Renal cortex interstitium (tissue), 15 donors: ENCODE results near the gene LCE1B. TPM values are rescaled to one million over a fixed set of nuclear protein-coding genes. Genes with fewer than 3 reads are reported as not detected.

Experiments
- DNase-seq, 11 donors: peaks; one replicate each; pipeline ENCODE4 v3.0.0-alpha.2; 2013; ENCODE audit warnings: low read depth in 9 of 11, low spot score in 4 of 11; ENCODE audit errors: extremely low read depth in 1 of 11
- long read RNA-seq, 16 experiments: transcript quantifications; one replicate each; lab custom pipeline, GENCODE V29; 2026
- polyA plus RNA-seq, 3 donors: library from polyadenylated mRNA; unstranded; fragments of 120-200 nt; gene quantifications; one replicate each; pipeline ENCODE4 v1.2.1, GENCODE V29; 2013; ENCODE audit not compliant: insufficient read length in 3 of 3

Gene LCE1B, protein sequence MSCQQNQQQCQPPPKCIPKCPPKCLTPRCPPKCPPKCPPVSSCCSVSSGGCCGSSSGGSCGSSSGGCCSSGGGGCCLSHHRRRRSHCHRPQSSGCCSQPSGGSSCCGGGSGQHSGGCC
- polyA plus RNA-seq = not detected
- long read RNA-seq, donor 1 = 0 reads
- long read RNA-seq, donor 2 = 0 reads
- long read RNA-seq, donor 3 = 0 reads
- long read RNA-seq, donor 4 = 0 reads
- long read RNA-seq, donor 5 = 0 reads
- long read RNA-seq, donor 6 = 0 reads
- long read RNA-seq, donor 7 = 0 reads
- long read RNA-seq, donor 8 = 0 reads
- long read RNA-seq, donor 9 = 0 reads
- long read RNA-seq, donor 10 = 0 reads
- long read RNA-seq, donor 11 = 0 reads
- long read RNA-seq, donor 12 = 0 reads
- long read RNA-seq, donor 13 = 0 reads
- long read RNA-seq, donor 14 = 0 reads
- long read RNA-seq, donor 15 = 0 reads
- long read RNA-seq, donor 16 = 0 reads

DNA sequence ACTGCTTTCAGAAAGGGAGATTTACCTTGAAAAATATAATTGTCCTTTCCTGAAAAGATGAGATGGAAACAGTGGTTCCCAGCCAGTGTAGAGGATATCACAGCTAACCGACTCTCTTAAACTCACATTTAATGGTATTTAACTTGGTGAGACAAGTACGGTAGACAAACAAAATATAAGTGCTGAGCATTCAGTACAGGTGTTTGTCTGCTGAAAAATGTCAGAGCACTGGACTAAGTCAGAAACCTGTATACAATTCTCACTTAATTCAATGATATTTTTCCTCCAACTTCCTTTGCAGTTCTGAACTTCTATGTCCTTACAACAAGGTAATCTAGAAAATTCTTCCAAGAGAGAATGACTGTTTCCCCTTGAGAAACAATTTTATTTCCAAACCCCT, at the start of gene LCE1B:
Gene LCE1B (plus strand): TSS at position 301 of the 400 bp plus-strand sequence. CDS start 476 bp downstream, outside the sequence.
- no peak for DNase-seq

DNA sequence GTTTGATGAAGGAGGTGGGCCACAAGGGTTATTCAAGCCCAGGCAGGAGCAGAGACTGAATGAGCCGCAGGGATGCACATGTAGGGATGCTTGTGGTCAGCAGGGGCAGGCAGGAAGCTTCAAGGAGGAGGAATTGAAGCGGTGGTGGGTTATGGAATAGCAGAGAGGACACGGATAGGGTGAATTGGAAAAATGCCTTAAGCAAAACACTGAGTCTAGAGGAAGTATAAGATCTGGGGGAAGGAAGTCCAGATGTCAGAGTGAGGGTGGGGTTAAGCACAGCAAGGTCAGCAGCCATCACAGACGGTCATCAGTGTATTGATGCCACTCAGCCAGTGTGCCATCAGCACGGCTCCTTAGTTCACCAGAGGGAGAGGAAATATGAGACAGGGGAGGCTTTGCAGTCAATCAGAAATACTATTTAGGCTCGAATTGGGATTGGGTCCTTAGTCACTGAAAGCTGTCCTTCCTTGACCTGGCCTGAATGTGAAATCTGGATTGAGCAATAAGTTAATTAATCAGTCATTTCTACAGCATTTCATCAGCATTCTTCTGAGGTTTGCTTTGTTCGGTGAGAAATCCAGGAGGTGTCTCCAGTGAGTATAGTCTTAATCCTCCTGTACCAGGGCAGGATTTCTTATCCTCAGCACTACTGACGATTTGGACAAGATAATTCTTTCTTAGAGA, 42.8 kb upstream of the LCE1B start:
- no peak for DNase-seq

GRCh38 chr1:152770411-152770810, 41.4 kb upstream of the LCE1B start:
- DNase-seq = no peak

GRCh38 chr1:152774875-152775274, 36.9 kb upstream of the LCE1B start, which contains the start of gene LCE1F:
LCE1F (plus strand) TSS chr1:152775140; CDS start chr1:152776372, 1,232 bp downstream.
- no peak for DNase-seq

GRCh38 chr1:152776361-152776760, 35.4 kb upstream of the LCE1B start:
- DNase-seq = no peak

- no peak for DNase-seq
Measured at GRCh38 chr1:152777510-152778137, 34.1 kb upstream of the LCE1B start.

- no peak for DNase-seq
Measured at GRCh38 chr1:152783095-152783494, 28.7 kb upstream of the LCE1B start.

DNA sequence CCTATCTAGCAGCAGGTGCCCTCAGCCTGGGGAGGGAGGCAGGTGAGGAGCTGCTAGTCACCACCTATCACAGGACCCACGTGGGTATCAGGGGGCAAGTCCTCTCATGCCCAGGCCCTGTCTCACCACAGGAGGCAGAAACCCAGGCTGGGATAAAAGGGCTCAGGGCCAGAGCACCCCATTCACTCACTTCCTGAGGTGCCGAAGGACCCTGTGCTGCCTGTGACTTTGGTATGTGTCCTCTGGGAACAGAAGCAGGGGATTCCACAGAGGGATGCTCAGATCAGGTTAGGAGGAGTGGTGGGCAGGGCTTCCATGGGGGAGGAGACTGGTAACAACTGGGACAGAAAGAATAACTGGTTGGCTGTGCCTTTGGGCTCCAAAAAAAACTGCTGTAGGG, 25.7 kb upstream of the LCE1B start, which contains the start of gene LCE1E:
Gene LCE1E (plus strand): TSS at position 181 of the 400 bp plus-strand sequence. CDS start 1,043 bp downstream, outside the sequence.
- DNase-seq = no peak

GRCh38 chr1:152795686-152796085, 16.1 kb upstream of the LCE1B start:
- no peak for DNase-seq

DNA sequence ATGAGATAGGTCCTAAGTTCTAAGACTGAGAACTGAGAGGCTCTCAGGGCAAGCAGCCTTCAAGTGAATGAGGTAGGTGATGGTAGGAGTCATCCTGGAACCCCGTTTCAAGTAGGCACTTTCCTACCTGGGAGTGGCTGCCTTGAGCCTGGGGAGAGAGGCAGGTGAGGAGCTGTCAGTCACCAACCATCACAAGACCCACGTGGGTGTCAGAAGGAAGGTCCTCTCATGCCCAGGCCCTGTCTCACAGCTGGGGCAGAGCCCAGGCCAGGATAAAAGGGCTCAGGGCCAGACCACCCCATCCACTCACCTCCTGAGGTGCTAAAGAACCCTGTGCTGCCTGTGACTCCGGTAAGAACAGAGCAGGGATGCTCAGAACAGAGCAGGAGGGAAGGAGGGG, 15.3 kb upstream of the LCE1B start, which contains the start of gene LCE1D:
Gene LCE1D (plus strand): TSS at position 301 of the 400 bp plus-strand sequence. CDS start 1,074 bp downstream, outside the sequence.
- no peak for DNase-seq

DNA sequence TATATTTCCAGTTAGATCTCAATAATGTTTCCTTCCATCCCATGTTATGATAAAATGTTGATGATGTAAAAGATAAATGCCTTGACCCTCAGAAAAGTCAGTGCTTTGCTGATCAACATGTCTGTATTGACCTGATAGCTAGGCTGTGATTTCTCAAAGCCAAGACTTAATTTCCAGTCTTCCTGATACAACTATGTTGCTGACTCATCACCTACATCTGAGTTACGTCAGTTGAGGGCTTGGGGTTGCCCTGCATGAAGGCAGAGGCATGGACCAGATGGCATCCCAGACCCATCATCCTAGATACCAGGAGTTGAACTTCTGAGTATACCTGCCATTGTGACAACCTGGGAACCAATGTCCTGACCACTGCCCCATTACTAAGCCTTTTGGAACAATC, 10.4 kb upstream of the LCE1B start:
- no peak for DNase-seq

GRCh38 chr1:152806576-152806975, 5.2 kb upstream of the LCE1B start, which contains the start of gene LCE1C:
LCE1C (minus strand) TSS chr1:152806651; CDS start chr1:152805478, 1,173 bp downstream.
- DNase-seq = no peak

DNA sequence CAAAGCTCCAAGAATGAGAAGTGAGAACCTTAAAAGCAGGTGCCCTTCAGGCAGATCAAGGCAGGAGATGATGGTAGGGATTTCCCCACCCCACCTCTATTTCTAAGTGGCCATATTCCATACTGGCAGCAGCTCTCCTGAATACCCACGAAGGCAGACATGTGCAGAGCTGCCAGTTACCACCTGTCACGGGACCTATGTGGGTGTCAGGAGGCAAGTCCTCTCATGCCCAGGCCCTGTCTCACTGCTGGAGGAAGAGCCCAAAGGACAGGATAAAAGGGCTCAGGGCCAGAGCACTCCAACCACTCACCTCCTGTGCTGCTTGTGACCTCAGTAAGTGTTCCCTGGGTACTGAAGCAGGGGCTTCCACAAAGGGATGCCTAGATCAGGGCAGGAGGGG, 721 bp upstream of the LCE1B start:
- DNase-seq = no peak

- no peak for DNase-seq
Measured at GRCh38 chr1:152817309-152817708, 5.5 kb downstream of the LCE1B start.

GRCh38 chr1:152823294-152823693, 11.5 kb downstream of the LCE1B start:
- DNase-seq = no peak

GRCh38 chr1:152824964-152825363, 13.2 kb downstream of the LCE1B start:
- no peak for DNase-seq

GRCh38 chr1:152827173-152827572, 15.4 kb downstream of the LCE1B start, which contains the start of gene LCE1A:
LCE1A (plus strand) TSS chr1:152827473; CDS start chr1:152827473, 0 bp downstream.
- DNase-seq = no peak

- DNase-seq = no peak
Measured at GRCh38 chr1:152836870-152837269, 25.1 kb downstream of the LCE1B start.

GRCh38 chr1:152842556-152842955, 30.8 kb downstream of the LCE1B start, which contains the start of gene LCE6A:
LCE6A (plus strand) TSS chr1:152842856; CDS start chr1:152843521, 665 bp downstream.
- DNase-seq = no peak
